GM12878 (cell line): Measurements from ENCODE around the gene TOX2. TPM values are rescaled to one million over a fixed set of nuclear protein-coding genes. Genes with fewer than 3 reads are reported as not detected.

Experiments
- ATAC-seq: fragments of 200-7000 bp; cut with Tn5 transposase; 3 replicates; pipeline ENCODE4 v1.9.1; 2020; ENCODE audit warnings: mild to moderate bottlenecking, moderate library complexity
- BruUV-seq: library from RNA; stranded (reverse); fragments of 400-500 nt; replicated peaks from 2 replicates; lab custom pipeline; 2021; lab: Mats Ljungman, UMichigan
- CTCF ChIA-PET: fragments of 300-600 bp; sonication (Branson Sonifier 250); formaldehyde crosslinking; extraction: SDS; loops from one replicate; lab custom pipeline; 2021; ENCODE audit warnings: inconsistent platforms; lab: Yijun Ruan, JAX
- POLR2A ChIA-PET: fragments of 350-600 bp; formaldehyde crosslinking; extraction: SDS; loops from one replicate; lab custom pipeline; 2021; ENCODE audit warnings: inconsistent platforms; lab: Charles Lee
- RAD21 ChIA-PET: fragments of 300-600 bp; sonication (Branson Sonifier 250); formaldehyde crosslinking; loops from one replicate; lab custom pipeline; 2023; ENCODE audit warnings: antibody characterized with exemption; ENCODE audit not compliant: unreplicated experiment; lab: Charles Lee
- SMC1A ChIA-PET: fragments of 300-600 bp; sonication (Branson Sonifier 250); formaldehyde crosslinking; loops from one replicate; lab custom pipeline; 2023; ENCODE audit not compliant: unreplicated experiment, uncharacterized antibody; lab: Charles Lee
- DNase-seq: peaks from one replicate; pipeline ENCODE4 v3.0.0-alpha.2; 2011; ENCODE audit warnings: low read depth, low spot score
- FAIRE-seq: peaks from 3 replicates; lab custom pipeline; 2011; peaks lifted over from hg19 to GRCh38; lab: Jason Lieb, UNC
- H2AFZ ChIP-seq: 2 replicates; pipeline ENCODE4 v1.6.0; 2011; ENCODE audit warnings: low read depth, low read length, control low read depth; ENCODE audit not compliant: control insufficient read depth
- H3K27ac ChIP-seq: 2 replicates; pipeline ENCODE4 v1.5.1; 2011; ENCODE audit warnings: control low read depth; ENCODE audit not compliant: control insufficient read depth, insufficient read depth
- H3K27me3 ChIP-seq, 2 experiments: replicated peaks in 1 of 2; 2 replicates each; pipeline versions ENCODE4 v1.6.0 to v1.6.1; 2011; ENCODE audit warnings: low read length in 1 of 2; ENCODE audit not compliant: control insufficient read depth in 2 of 2, insufficient read depth in 2 of 2
- H3K36me3 ChIP-seq, 2 experiments: 2 replicates each; pipeline ENCODE4 v1.5.1; 2011; ENCODE audit warnings: low read length in 1 of 2; ENCODE audit not compliant: control insufficient read depth in 2 of 2, insufficient read depth in 2 of 2
- H3K4me1 ChIP-seq: 2 replicates; pipeline ENCODE4 v1.6.1; 2011; ENCODE audit warnings: mild to moderate bottlenecking, low read length, moderate library complexity, mixed read lengths; ENCODE audit not compliant: control insufficient read depth, insufficient read depth
- H3K4me2 ChIP-seq: 2 replicates; pipeline ENCODE4 v1.6.0; 2011; ENCODE audit warnings: control low read depth; ENCODE audit not compliant: control insufficient read depth, insufficient read depth
- H3K4me3 ChIP-seq: fragments of 200-600 bp; sonication (generic); 2 replicates; pipeline ENCODE4 v1.5.1; 2016
- H3K79me2 ChIP-seq: 2 replicates; pipeline ENCODE4 v1.6.0; 2011; ENCODE audit warnings: low read length; ENCODE audit not compliant: control insufficient read depth, insufficient read depth
- H3K9ac ChIP-seq: 2 replicates; pipeline ENCODE4 v1.8.0; 2011; ENCODE audit warnings: low read length, control low read depth, mixed read lengths; ENCODE audit not compliant: control insufficient read depth, insufficient read depth
- H3K9me3 ChIP-seq: replicated peaks from 3 replicates; pipeline ENCODE4 v1.5.1; 2011; ENCODE audit warnings: mild to moderate bottlenecking, low read length; ENCODE audit not compliant: control insufficient read depth, insufficient read depth
- H4K20me1 ChIP-seq: 2 replicates; pipeline ENCODE4 v1.6.0; 2011; ENCODE audit not compliant: control insufficient read depth, insufficient read depth
- DPF2 ChIP-seq: fragments of 450-650 bp; IDR thresholded peaks from 2 replicates; pipeline ENCODE4 v1.6.1; 2017; ENCODE audit warnings: mild to moderate bottlenecking
- IRF5 ChIP-seq: fragments of 450-650 bp; IDR thresholded peaks from 2 replicates; pipeline ENCODE4 v1.6.1; 2017; ENCODE audit warnings: borderline replicate concordance
- POLR2AphosphoS2 ChIP-seq: IDR thresholded peaks from 2 replicates; pipeline ENCODE4 v1.6.1; 2011; ENCODE audit warnings: low read depth, mild to moderate bottlenecking, low read length, improper control_type of control experiment, moderate library complexity
- TBL1XR1 ChIP-seq: IDR thresholded peaks from 2 replicates; pipeline ENCODE4 v1.6.1; 2012; ENCODE audit warnings: low read depth, low read length, improper control_type of control experiment
- TCF12 ChIP-seq: IDR thresholded peaks from 2 replicates; pipeline ENCODE4 v1.6.1; 2011; ENCODE audit warnings: low read depth, mild to moderate bottlenecking, low read length
- YY1 ChIP-seq: IDR thresholded peaks from 2 replicates; pipeline ENCODE4 v1.6.1; 2011; ENCODE audit warnings: low read depth, mild to moderate bottlenecking, low read length
- ZNF384 ChIP-seq: IDR thresholded peaks from 2 replicates; pipeline ENCODE4 v1.6.1; 2012; ENCODE audit warnings: low read depth, mild to moderate bottlenecking, low read length, improper control_type of control experiment, borderline replicate concordance
- WGBS: methylation state at CpG from one replicate; pipeline ENCODE4 v1.1.6; 2016; ENCODE audit warnings: low lambda C conversion rate; ENCODE audit not compliant: insufficient replicate concordance, insufficient coverage; ENCODE audit errors: missing lambda C conversion rate; 5-methylcytosine and 5-hydroxymethylcytosine counted together
- in situ Hi-C: fragments of 300-500 bp; cut with MboI; formaldehyde crosslinking; loops from 9 replicates; pipeline ENCODE4 v1.14.3; 2018; ENCODE audit warnings: mixed read lengths
- intact Hi-C: fragments of 100-400 bp; cut with micrococcal nuclease; formaldehyde crosslinking; loops from one replicate; pipeline ENCODE4 v1.14.2; 2022; ENCODE audit not compliant: unreplicated experiment
- polyA plus RNA-seq, 11 experiments: library from polyadenylated mRNA; depleted of rRNA in 4 of 11; unstranded in 6 of 11; stranded (reverse) in 5 of 11; fragments of >200 nt; fragmentation: Nextera tagmentation in 4 of 11; fragmentation: Illumina TruSeq in 1 of 11; extraction: Ambion mirVana in 4 of 11; extraction: Trizol in 1 of 11; gene quantifications; 1 replicate in 1 of 11; 2 replicates in 10 of 11; pipeline versions ENCODE4 v1.2.1 to v1.2.3, GENCODE V29; 2011 to 2016; ENCODE audit warnings: inconsistent platforms in 2 of 11, missing spikeins in 2 of 11, low read depth in 1 of 11
- total RNA-seq, 4 experiments: library from RNA; depleted of rRNA in 3 of 4; stranded (reverse); fragments of >200 nt in 3 of 4; fragmentation: Illumina TruSeq in 1 of 4; extraction: Trizol in 1 of 4; gene quantifications; 2 replicates each; pipeline versions ENCODE4 v1.2.1 to v1.2.3, GENCODE V29; 2013 to 2021

Gene TOX2
- total and polyA plus RNA-seq, 10 of the 15 experiments (the other 5 are each of a cell fraction or from before 2014, with no cell fraction given), result 2.6 to 40.5 (median 7.9) TPM

GRCh38 chr20:44004306-44004915 is 89.8 kb downstream of the TOX2 start (continued):
- TF ChIP-seq TCF12, result no peak
- TF ChIP-seq, all 136 proteins: peak for 0

GRCh38 chr20:44005661-44006060 is 91.0 kb downstream of the TOX2 start:
- ChIA-PET SMC1A (interaction anchor here (0.6 to 1.0 kb wide), 3 partner anchors 9 to 46 kb away, joined by 3 to 4 read pairs (median 3); no protein-coding TSS in a partner anchor), POLR2A (no interaction called here), CTCF (interaction anchor here (0.9 kb wide), 1 partner anchor 13 kb away, joined by 3 read pairs; no protein-coding TSS in a partner anchor), RAD21 (interaction anchor here (0.8 kb wide), 1 partner anchor 23 kb away, joined by 4 read pairs; no protein-coding TSS in a partner anchor)
- Histone ChIP-seq H3K27ac (no peak overlapping the region), H3K36me3 (peaks cover 0 to 2% of the 10 kb centered on the region in 2 experiments; a peak in 1 of 4 replicates), H2AFZ (no peak overlapping the region), H3K79me2 (no peaks in the 10 kb centered on the region), H3K4me1 (peaks cover 16% of the 10 kb centered on the region), H4K20me1 (no peaks in the 10 kb centered on the region), H3K27me3 (no peaks in the 10 kb centered on the region), H3K9ac (no peak overlapping the region), H3K4me3 (no peak overlapping the region), H3K9me3 (no peaks in the 10 kb centered on the region), H3K4me2 (no peak overlapping the region)
- intact Hi-C loops (no loop called here), in situ Hi-C loops (no loop called here)
- ATAC-seq (no peak), DNase-seq (no peak), FAIRE-seq (no peak)
- BruUV-seq, result no TSS peak
- WGBS, result 76% methylated on average over 3 of the region's 3 CpGs
- TF ChIP-seq POLR2AphosphoS2, result no peak
- TF ChIP-seq ZNF384, result no peak
- no peak for TF ChIP-seq DPF2

- no peaks in the 10 kb centered on the region for H3K79me2 ChIP-seq
- BruUV-seq, result no TSS peak
- ChIA-PET SMC1A (interaction anchor here (0.9 to 1.0 kb wide), 2 partner anchors 8 to 9 kb away, joined by 3 to 4 read pairs; no protein-coding TSS in a partner anchor), RAD21 (no interaction called here), POLR2A (no interaction called here), CTCF (interaction anchor here (0.9 kb wide), 1 partner anchor 13 kb away, joined by 3 read pairs; no protein-coding TSS in a partner anchor)
- no peak for FAIRE-seq
- in situ Hi-C loops, result no loop called here
- ATAC-seq, result no peak
- H3K36me3 ChIP-seq, result peaks cover 0 to 2% of the 10 kb centered on the region in 2 experiments; a peak in 1 of 4 replicates
- H2AFZ ChIP-seq, result no peak overlapping the region
- no peak overlapping the region for H3K4me3 ChIP-seq
- no peaks in the 10 kb centered on the region for H4K20me1 ChIP-seq
- 93% methylated on average over 6 of the region's 6 CpGs for WGBS
- no peak overlapping the region for H3K27ac ChIP-seq
- H3K9ac ChIP-seq, result no peak overlapping the region
- no peak overlapping the region for H3K4me2 ChIP-seq
- no peaks in the 10 kb centered on the region for H3K9me3 ChIP-seq
- peaks cover 16% of the 10 kb centered on the region for H3K4me1 ChIP-seq
- intact Hi-C loops, result no loop called here
- H3K27me3 ChIP-seq, result no peaks in the 10 kb centered on the region
- no peak for TF ChIP-seq TBL1XR1
- no peak for TF ChIP-seq YY1
- no peak for TF ChIP-seq IRF5
- no peak for DNase-seq
Observed at GRCh38 chr20:44006126-44006525, 91.5 kb downstream of the TOX2 start.
